Measurements from ENCODE around the gene ITGAE. TPM values are rescaled to one million over a fixed set of nuclear protein-coding genes. Genes with fewer than 3 reads are reported as not detected.

ITGAE gene
- total RNA-seq, 2 donors from 2014 or later: 21.8 to 34.3 TPM

- H3K36me3 ChIP-seq (ENCODE audit: control insufficient read depth, insufficient read depth, low read length): no peaks in the 10 kb centered on the region
- no peak overlapping the region for H3K27ac Mint-ChIP-seq
- H3K36me3 Mint-ChIP-seq (ENCODE audit: low read depth): no peaks in the 10 kb centered on the region
- H3K9ac ChIP-seq (ENCODE audit: extremely low read depth, low read length, poor library complexity, severe bottlenecking): no peak overlapping the region
- H3K27ac ChIP-seq (ENCODE audit: low read depth, low read length): no peak overlapping the region
- H3K9me3 Mint-ChIP-seq: peaks cover 2% of the 10 kb centered on the region
- no peaks in the 10 kb centered on the region for H3K27me3 ChIP-seq (ENCODE audit: control insufficient read depth, insufficient read depth, low read length, poor library complexity, severe bottlenecking)
- H3K4me3 Mint-ChIP-seq: no peak overlapping the region
- no peaks in the 10 kb centered on the region for H3K9me3 ChIP-seq (ENCODE audit: control insufficient read depth, low read length)
- H3K27me3 Mint-ChIP-seq (ENCODE audit: insufficient read depth): no peaks in the 10 kb centered on the region
- WGBS, 2 experiments (ENCODE audit: insufficient coverage in 1 of 2, insufficient read length in 1 of 2): 87 to 92% methylated on average over 8 of the region's 8 CpGs
- no peaks in the 10 kb centered on the region for H3K4me1 Mint-ChIP-seq
- no peak for DNase-seq
- no peak for TF ChIP-seq CTCF (conservative IDR thresholded peaks at IDR 0.05)
- no peaks in the 10 kb centered on the region for H3K4me1 ChIP-seq (ENCODE audit: control insufficient read depth, insufficient read depth, low read length)
- no peak overlapping the region for H3K4me3 ChIP-seq (ENCODE audit: low read length)
Measured at GRCh38 chr17:3782751-3783150, 18.2 kb downstream of the ITGAE start.

GRCh38 chr17:3780986-3781385 lies 20.0 kb downstream of the ITGAE start:
- no peaks in the 10 kb centered on the region for H3K4me1 Mint-ChIP-seq
- WGBS, 2 experiments (ENCODE audit: insufficient coverage in 1 of 2, insufficient read length in 1 of 2): 92% methylated on average over 6 of the region's 6 CpGs
- no peaks in the 10 kb centered on the region for H3K27me3 Mint-ChIP-seq (ENCODE audit: insufficient read depth)
- Histone ChIP-seq H3K9ac (ENCODE audit: extremely low read depth, low read length, poor library complexity, severe bottlenecking) (no peak overlapping the region), H3K4me3 (ENCODE audit: low read length) (no peak overlapping the region), H3K27ac (ENCODE audit: low read depth, low read length) (no peak overlapping the region), H3K9me3 (ENCODE audit: control insufficient read depth, low read length) (no peaks in the 10 kb centered on the region), H3K4me1 (ENCODE audit: control insufficient read depth, insufficient read depth, low read length) (no peaks in the 10 kb centered on the region), H3K27me3 (ENCODE audit: control insufficient read depth, insufficient read depth, low read length, poor library complexity, severe bottlenecking) (no peaks in the 10 kb centered on the region), H3K36me3 (ENCODE audit: control insufficient read depth, insufficient read depth, low read length) (no peaks in the 10 kb centered on the region)
- no peak overlapping the region for H3K4me3 Mint-ChIP-seq
- H3K27ac Mint-ChIP-seq: no peak overlapping the region
- no peak for TF ChIP-seq CTCF (conservative IDR thresholded peaks at IDR 0.05)
- H3K36me3 Mint-ChIP-seq (ENCODE audit: low read depth): no peaks in the 10 kb centered on the region
- peaks cover 2% of the 10 kb centered on the region for H3K9me3 Mint-ChIP-seq
- DNase-seq: no peak

- Mint-ChIP-seq H3K4me3 (no peak overlapping the region), H3K9me3 (no peaks in the 10 kb centered on the region), H3K4me1 (no peaks in the 10 kb centered on the region), H3K36me3 (ENCODE audit: low read depth) (no peaks in the 10 kb centered on the region), H3K27ac (no peak overlapping the region), H3K27me3 (ENCODE audit: insufficient read depth) (no peaks in the 10 kb centered on the region)
- Histone ChIP-seq H3K27ac (ENCODE audit: low read depth, low read length) (no peak overlapping the region), H3K4me1 (ENCODE audit: control insufficient read depth, insufficient read depth, low read length) (no peaks in the 10 kb centered on the region), H3K9ac (ENCODE audit: extremely low read depth, low read length, poor library complexity, severe bottlenecking) (no peak overlapping the region), H3K4me3 (ENCODE audit: low read length) (no peak overlapping the region), H3K27me3 (ENCODE audit: control insufficient read depth, insufficient read depth, low read length, poor library complexity, severe bottlenecking) (no peaks in the 10 kb centered on the region), H3K9me3 (ENCODE audit: control insufficient read depth, low read length) (no peaks in the 10 kb centered on the region), H3K36me3 (ENCODE audit: control insufficient read depth, insufficient read depth, low read length) (no peaks in the 10 kb centered on the region)
- DNase-seq: no peak
- no peak for TF ChIP-seq CTCF (conservative IDR thresholded peaks at IDR 0.05)
- 87 to 97% methylated on average over 13 to 20 of the region's 20 CpGs for WGBS, 2 experiments (ENCODE audit: insufficient coverage in 1 of 2, insufficient read length in 1 of 2)
Measured at GRCh38 chr17:3777366-3778120, 23.4 kb downstream of the ITGAE start.
